Kidney epithelial cell (primary cell): ENCODE results near the gene PLA2G2D. TPM values are rescaled to one million over a fixed set of nuclear protein-coding genes. Genes with fewer than 3 reads are reported as not detected.

Source experiments
- DNase-seq: peaks from one replicate; pipeline ENCODE4 v3.0.0-alpha.2; 2010; ENCODE audit warnings: low read depth
- H3K27me3 ChIP-seq: 2 replicates; pipeline ENCODE4 v1.6.0; 2011; ENCODE audit warnings: low read length; ENCODE audit not compliant: control insufficient read depth, insufficient read depth
- H3K36me3 ChIP-seq: 2 replicates; pipeline ENCODE4 v1.5.1; 2011; ENCODE audit warnings: low read length; ENCODE audit not compliant: control insufficient read depth, insufficient read depth
- H3K4me3 ChIP-seq: 2 replicates; pipeline ENCODE4 v1.5.1; 2011; ENCODE audit warnings: low read depth, mild to moderate bottlenecking, control low read depth, low read length
- total RNA-seq: library from RNA; depleted of rRNA; stranded (reverse); fragments of >200 nt; gene quantifications from 2 replicates; pipeline ENCODE4 v1.2.3, GENCODE V29; 2015
- TF ChIP-seq, protein P1 (sequence below): IDR thresholded peaks from 2 replicates; pipeline ENCODE4 v1.5.1; 2011; ENCODE audit warnings: mild to moderate bottlenecking, moderate library complexity, low read length, control low read depth, inconsistent platforms; ENCODE audit not compliant: insufficient read depth, poor library complexity, severe bottlenecking

PLA2G2D gene
- total RNA-seq, 1 donor from 2014 or later: not detected

DNA sequence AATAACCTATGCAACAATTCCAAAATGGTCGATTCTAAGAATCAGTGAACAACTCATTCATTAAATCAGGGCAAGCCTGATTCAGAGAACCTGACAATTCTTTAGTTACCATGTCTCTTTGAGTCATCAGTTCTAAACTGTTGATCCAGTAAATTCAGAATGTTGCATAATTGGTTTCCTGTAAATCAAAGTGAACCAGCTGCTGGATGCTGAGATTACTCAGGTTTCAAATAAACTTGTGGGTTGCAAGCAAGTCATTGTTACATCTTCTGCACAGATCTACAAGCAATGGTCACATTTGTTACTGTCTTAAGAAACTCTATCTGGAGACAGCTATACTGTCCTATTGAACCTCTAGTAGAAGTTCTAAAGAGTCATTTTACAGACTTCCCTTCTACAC is 16.5 kb downstream of the PLA2G2D start:
- DNase-seq: peak; percentile 71
- Histone ChIP-seq H3K27me3 (peaks cover 2% of the 10 kb centered on the region), H3K4me3 (no peak overlapping the region), H3K36me3 (no peaks in the 10 kb centered on the region)
- TF ChIP-seq, protein P1, sequence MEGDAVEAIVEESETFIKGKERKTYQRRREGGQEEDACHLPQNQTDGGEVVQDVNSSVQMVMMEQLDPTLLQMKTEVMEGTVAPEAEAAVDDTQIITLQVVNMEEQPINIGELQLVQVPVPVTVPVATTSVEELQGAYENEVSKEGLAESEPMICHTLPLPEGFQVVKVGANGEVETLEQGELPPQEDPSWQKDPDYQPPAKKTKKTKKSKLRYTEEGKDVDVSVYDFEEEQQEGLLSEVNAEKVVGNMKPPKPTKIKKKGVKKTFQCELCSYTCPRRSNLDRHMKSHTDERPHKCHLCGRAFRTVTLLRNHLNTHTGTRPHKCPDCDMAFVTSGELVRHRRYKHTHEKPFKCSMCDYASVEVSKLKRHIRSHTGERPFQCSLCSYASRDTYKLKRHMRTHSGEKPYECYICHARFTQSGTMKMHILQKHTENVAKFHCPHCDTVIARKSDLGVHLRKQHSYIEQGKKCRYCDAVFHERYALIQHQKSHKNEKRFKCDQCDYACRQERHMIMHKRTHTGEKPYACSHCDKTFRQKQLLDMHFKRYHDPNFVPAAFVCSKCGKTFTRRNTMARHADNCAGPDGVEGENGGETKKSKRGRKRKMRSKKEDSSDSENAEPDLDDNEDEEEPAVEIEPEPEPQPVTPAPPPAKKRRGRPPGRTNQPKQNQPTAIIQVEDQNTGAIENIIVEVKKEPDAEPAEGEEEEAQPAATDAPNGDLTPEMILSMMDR: no peak

DNA sequence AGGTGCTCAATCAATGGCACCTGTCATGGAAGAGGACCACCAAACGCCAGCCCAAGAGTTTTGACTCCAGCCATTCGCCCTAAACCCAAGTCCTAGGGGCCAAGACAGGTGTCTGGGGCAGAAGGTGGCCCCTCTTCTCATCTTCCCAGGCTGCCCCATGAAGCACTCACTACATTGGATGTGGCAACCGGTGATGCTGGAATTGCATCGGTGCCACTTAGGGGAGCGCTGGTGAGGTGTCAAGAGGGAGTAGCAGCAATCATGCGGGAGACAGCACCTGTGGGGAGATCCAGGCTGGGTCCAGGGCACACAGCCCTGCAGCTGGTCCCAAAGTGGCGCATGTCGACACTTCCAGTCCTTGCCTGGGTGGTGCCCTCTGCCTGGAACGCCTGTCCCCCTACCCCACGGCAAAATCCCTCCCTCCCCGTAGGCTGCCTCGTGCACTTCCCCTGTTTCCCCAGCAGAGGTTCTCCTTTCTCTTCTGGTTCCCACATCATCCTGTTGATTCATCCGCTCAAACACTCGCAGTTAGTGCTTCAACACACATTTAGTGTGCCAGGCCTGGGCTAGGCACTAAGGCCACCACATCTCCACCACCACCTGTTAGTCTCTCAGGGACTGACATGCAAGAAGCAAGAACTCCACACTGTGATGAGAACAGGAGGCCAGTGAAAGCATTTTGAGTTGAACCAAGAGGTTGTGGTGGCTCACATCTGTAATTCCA is 18.5 kb downstream of the PLA2G2D start:
- DNase-seq: no peak
- no peak overlapping the region for H3K4me3 ChIP-seq
- H3K36me3 ChIP-seq: no peaks in the 10 kb centered on the region
- TF ChIP-seq, protein P1: peak; percentile 82
- peaks cover 7% of the 10 kb centered on the region for H3K27me3 ChIP-seq

DNA sequence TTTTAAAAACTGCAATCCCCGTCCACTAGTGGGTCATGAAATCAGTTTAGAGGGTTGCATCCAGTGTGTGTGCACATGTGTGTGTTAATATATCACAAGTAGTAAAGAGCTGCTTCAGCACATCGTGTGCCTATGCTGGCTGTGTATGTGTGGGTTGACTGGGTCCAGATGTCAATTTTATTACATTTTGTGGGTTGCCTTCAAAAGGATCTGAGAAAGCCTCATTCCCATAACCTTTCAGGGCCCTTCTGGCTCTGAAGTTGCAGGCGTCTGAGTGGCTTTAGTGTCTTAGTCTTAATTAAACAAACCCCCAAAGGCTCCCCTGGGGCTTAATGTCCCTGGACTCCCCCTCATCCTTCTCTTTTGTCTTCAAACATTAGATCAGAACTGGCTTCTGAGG is 19.8 kb downstream of the PLA2G2D start:
- Histone ChIP-seq H3K4me3 (no peak overlapping the region), H3K36me3 (no peaks in the 10 kb centered on the region), H3K27me3 (peaks cover 7% of the 10 kb centered on the region)
- no peak for DNase-seq
- TF ChIP-seq, protein P1: no peak

DNA sequence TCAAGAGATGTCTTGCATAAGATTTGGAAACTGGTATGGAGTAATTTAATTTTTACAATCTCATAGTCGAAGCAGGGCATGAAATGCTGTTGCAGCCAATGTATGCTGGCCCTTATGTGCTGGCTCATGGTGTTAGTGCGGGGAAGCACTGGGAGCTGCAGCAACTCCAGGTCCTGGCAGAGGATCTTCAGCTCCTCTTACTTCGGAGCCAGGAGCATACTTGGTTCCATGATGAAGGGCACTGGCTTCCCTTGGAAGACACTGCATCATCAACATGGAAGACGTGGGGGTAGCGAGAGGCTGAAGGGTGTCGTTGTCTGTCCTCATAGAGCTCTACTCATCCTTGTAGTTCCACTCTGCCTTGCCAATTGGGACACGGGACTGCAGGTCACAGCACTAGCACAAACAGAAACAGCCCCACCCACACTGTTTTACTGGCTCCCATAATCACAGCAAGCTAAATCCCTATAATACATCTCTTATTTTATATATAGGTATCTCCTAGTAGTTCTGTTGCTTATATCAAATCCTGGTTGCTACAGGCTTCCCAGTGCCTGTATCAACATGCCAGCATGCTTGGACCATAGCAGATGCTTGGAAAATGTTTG is 22.4 kb downstream of the PLA2G2D start:
- peaks cover 7% of the 10 kb centered on the region for H3K27me3 ChIP-seq
- TF ChIP-seq, protein P1: no peak
- DNase-seq: no peak

DNA sequence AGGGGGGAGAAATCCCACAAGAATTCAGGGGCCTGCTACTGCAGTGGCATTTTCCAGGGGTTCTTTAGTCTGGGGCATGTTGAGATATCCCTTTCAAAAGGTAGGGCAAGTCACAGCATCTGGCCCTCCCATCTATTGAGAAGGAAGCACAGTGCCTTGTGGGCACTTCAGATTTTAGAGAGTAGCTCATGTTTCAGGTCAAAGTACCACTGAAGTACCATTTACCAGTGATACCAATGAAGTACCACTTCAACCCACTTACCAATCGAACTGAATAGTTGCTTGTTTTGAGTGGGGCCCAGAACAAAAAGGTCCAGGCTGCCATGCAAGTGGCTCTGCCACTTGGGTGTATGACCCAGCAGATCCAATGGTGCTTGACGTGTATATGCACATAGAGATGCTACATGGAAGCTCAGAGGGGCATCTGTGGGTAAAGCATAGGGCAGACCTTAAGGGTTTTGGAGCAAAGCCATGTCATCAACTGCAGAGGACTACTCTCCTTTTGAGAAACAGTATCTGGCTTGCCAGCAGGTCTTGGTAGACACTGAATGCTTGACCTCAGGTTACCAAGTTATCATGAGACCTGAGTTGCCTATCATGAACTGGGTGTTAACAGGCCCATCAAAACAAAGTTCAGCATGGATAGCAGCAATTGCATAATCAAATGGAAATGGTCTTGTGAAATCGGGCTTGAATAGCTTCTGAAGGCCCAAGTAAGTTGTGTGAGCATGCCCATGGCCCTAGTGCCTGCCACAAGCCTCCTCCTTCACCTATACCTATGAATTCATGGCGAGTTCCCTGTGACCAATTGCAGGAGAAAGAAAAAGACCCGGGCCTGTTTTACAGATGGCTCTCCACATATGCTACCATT is 23.5 kb downstream of the PLA2G2D start:
- H3K27me3 ChIP-seq: peaks cover 7% of the 10 kb centered on the region
- no peak for DNase-seq
- H3K4me3 ChIP-seq: no peak overlapping the region
- H3K36me3 ChIP-seq: no peaks in the 10 kb centered on the region
- TF ChIP-seq, protein P1: no peak

More for the DNA sequence above, 22.4 kb downstream of the PLA2G2D start:
- Histone ChIP-seq H3K36me3 (no peaks in the 10 kb centered on the region), H3K4me3 (no peak overlapping the region)
